Amygdala (tissue), 56 donors: ENCODE data around the gene ZNF576.
A peak's percentile ranks its signal among the peaks of the same experiment; 100 is the strongest.
"Not testable (repeated sequence)": the region's sequence is repeated elsewhere in the genome, so short reads cannot be mapped to it uniquely, and the experiment has no call there.

ENCODE experiments used
- DNase-seq, 56 donors: peaks; one replicate each; lab custom pipeline; 2025; lab: John Stamatoyannopoulos, UW

Gene ZNF576, protein sequence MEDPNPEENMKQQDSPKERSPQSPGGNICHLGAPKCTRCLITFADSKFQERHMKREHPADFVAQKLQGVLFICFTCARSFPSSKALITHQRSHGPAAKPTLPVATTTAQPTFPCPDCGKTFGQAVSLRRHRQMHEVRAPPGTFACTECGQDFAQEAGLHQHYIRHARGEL

DNA sequence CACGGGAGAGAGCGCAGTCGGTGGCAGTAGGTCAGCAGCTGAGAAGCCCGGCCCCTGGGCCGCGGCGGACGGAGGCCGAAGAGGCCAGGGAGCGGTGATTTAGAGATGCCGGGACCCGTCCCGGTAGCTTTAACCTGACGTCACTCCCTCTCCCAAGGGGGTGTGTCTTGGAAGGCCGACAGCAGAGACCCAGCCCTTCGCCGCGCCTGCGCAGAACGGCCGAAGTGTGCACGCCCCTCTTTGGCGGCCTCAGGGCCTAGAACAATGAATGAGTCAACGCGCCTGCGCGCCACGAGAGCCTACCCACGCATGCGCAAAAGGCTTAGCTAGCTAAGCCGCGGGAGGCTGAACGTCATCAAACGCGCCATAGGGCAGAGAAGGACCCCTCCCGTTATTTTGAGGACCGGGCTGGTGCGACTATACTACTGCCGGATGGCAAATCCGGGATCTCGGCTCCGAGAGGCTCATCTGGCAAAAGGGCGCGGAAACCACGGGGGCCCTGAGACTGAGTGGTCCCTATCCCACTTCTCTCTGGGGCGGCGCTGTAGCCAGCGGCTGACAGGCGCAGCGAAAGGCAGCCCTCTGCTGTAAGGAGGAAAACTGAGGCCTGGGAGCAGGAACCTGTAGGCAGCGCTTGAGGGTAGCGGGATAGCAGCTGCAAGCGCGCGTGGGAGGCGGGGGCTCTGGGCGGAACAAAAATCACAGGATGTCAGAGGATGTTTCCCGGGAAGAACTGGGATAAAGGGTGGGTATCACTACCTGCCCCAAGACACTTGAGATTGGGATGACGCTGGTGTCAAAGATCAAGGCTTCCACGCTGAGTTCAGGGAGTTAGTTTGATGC is at the start of gene ZNF576, which contains the start of gene IRGQ:
Gene ZNF576 (plus strand): TSS at position 597 of the 843 bp plus-strand sequence. CDS start 514 bp downstream, outside the sequence.
Gene IRGQ (minus strand): TSS at position 136 of the 843 bp plus-strand sequence. CDS start 796 bp downstream, outside the sequence.
- peak; percentile 95 to 100 (median 99) for DNase-seq

DNA sequence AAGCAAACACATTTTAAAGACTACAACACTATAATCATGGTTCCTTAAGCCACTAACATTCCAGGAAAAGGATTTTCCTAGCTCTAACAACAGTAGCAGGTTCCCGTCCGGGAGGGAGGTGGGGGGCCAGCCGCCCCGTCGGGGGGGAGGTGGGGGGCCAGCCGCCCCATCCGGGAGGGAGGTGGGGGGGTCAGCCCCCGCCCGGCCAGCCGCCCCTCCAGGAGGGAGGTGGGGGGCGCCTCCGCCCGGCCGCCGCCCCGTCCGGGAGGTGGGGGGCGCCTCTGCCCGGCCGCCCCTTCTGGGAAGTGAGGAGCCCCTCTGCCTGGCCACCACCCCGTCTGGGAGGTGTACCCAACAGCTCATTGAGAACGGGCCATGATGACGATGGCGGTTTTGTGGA is 48.5 kb upstream of the ZNF576 start:
- not testable (repeated sequence) for DNase-seq

DNA sequence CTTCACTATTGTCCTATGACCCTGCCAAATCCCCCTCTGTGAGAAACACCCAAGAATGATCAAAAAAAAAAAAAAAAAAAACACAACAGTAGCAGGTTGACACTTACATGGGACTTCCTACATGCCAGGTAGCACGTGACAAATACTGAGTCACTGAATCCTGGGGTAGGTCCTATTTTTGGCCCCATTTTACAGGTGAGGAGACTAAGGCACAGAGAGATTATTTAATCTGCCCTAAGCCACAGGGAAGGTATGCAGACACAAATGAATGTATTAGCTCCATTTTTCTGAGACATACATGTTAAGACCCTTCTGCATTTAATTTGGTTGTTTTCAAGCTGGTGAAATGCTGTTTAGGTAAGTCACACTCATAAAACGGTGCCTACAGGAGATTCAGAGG is 47.7 kb upstream of the ZNF576 start:
- no peak for DNase-seq

DNA sequence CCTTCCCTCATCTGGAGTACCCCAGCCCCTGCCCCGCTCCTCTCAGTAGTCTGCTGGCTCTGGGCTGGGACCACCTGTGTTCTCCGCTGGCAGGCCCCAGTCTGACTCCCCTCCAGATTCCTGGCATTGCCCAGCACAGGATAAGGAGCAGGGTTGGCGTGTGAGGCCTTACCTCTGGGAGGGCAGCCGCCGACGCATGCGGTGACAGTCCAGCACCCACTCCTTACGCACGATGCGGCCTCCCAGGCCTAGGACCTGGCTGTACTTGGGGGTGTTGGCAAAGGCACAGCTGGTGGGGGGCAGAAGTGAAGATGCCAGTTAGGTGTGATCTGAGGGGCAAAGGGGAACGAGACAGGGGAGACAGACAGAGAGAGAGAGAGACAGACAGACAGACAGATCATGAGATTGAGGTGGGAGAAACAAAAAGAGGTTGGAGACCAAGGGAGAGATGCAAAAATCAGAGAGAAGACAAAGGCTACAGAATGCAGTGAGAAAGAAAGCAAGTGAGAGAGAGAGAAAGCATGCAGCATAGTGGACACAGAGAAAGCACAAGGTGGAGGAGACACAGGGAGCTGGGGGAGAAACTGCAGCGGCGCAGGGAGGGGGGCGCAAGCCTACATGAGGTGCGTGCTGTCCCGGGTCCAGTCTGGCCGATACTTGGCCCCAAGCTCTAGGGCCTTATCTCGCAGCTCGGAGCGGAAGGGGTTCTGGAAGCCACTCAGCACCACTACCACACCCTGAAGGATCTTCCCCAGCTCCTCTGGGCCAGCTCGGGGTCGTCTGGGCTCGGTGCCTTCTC is 44.8 kb upstream of the ZNF576 start:
- DNase-seq, result no peak

DNA sequence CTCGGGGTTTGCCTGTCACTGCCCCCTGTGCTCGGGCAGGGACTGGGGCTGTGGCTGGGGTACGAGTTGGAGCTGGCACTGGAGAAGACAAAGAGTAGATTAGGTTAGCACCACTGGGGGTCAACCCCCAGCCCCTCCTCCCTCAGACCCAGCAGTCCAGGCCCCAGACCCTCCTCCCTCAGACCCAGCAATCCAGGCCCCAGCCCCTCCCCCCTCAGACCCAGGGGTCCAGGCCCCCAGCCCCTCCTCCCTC is 44.3 kb upstream of the ZNF576 start:
- DNase-seq, result no peak

DNA sequence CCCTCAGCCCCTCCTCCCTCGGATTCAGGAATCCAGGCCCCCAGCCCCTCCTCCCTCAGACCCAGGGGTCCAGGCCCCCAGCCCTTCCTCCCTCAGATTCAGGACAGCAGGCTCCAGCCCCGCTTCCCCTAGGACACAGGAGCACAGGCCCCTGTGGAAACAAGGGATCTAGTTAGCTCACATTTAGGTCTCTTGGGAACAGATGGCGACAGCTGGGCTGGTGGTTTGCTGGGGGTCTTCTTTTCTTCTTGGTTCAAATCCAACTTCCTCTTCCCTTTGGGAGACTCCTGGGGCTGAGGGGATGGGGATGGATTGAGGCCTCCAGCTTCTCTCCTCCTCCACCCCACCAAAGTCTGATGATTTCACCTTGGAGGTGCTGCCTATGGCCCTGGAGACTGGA is 43.8 kb upstream of the ZNF576 start:
- no peak for DNase-seq

DNA sequence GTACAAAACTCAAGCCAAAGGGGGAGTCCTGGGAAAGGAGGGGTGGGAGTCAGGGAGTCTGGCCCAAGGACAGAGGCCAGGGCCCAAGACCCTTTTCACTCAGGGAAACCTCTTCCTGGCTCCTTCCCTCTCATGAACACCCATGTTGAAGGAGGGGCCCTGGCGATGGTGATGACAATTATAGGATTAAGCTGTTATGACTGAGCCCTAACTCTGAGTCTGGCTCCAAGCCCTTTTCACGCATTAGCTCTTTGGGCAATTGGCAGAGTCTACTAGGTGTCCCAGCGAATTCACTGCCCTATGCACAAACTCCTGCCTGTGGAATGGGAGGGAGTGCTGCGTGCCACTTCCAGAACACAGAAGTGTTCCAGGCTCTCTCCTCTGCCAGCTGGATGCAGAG is 42.7 kb upstream of the ZNF576 start:
- DNase-seq, result no peak

DNA sequence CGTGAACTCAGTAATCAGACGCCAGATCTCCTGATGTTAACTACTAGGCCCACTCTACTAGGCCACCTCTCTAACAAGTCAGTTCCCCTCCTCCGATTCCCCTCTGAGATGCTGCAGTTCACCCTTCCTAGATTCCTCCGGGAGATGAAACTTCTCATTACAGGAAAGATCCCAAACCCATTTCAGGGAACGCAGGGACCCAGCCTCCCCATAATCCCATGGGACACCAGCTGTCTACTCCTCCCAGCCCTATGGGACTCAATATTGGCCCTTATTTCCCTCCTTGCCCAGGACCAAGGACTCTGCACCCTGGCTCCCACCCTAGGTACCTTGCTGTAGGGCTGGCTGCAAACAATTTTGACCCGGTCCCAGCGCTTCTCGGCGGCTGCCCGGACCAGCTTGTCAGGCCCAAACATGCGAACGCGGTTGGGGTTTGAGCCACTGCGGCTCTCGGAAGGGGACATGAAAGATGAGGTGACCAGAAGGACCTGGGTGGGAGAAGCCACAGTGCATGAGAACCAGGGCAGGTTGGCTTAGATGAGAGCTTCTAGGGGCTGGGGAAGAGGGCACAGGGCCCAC is 42.0 kb upstream of the ZNF576 start:
- DNase-seq, result no peak

DNA sequence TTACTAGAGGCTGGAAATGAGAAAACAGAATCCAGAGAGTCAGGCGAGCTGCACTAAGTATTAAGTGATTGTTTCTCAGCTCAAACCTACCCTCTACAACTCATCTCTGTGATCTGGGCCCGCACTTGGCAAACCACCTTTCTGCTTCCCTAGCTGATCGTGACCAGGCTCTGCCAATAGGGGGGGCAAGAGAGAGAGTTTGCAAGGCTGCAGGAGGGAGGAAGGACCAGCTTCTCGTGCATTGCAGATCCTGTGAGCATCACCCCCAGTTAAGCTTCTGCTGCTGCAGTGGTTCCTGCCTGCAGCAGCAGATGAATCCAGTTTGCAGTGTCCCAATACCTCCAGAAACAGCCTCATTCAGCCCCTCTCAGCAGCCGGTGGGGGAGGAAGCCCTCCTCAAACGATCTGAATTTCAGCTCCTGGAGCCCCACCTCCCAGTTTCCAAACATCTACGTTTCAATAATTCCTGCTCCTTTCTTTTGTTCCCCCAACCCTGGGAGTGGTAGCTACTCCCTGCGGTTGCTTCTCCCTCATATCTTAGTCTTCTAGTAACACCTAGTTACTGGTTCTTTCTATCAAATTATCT is 41.1 kb upstream of the ZNF576 start:
- peak in 53 of 56 donors; percentile 5 to 84 (median 50) for DNase-seq

DNA sequence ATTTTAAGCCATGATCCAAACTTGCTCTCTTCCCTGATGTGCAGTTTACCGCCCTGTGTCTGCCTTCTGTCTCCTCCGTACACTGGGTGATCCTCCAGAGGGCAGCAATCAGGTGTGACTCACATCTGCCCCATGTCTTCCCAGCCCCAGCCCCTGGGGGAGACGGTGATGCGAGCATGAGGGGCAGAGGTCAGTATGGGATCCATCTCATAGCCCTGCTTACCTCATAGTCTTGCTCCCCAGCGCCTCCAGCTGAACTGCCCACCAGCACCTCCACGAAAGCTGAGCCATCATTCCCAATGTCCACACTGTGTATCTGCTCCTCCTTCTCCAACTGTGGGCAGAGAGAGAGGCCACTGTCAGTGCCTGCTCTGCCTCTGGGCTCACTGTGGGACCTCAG is 35.7 kb upstream of the ZNF576 start:
- DNase-seq, result peak in 1 of 56 donors; percentile 7

DNA sequence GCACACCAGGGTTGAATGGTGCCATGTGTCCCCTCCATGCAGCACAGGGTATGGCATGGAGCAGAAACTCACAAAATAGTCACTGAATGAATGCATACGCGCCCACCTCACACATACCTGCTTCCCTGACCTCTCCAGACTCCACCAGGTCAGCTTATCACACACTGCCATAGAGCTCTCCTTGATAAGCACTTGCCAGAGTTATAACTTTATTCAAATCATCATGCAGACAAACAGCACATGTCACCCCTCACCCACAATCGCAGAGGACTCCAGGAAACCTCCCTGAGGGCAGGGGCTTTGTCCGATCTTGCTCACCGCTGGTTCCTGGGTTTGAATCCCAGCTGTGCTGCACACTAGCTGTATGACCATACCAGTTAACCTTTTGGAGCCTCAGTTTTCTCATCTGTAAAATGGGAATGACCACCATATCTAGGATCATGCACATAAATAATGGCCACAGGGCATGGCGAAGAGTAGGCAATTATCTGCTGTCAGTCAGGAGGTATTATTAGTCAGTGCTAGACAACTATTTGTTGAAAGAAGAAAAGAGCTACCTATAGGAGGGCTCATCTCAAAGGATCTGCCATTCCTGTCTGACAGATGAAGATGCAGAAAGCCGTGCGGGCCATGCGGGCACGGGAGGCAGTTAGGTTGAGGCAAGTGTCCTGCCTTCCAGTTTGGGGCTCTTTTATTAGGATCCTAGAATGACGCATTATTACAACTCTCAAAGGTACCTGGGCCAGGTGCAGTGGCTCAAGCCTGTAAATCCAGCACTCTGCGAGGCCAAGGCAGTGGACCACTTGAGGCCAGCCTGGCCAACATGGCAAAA is 35.0 kb upstream of the ZNF576 start:
- no peak for DNase-seq

DNA sequence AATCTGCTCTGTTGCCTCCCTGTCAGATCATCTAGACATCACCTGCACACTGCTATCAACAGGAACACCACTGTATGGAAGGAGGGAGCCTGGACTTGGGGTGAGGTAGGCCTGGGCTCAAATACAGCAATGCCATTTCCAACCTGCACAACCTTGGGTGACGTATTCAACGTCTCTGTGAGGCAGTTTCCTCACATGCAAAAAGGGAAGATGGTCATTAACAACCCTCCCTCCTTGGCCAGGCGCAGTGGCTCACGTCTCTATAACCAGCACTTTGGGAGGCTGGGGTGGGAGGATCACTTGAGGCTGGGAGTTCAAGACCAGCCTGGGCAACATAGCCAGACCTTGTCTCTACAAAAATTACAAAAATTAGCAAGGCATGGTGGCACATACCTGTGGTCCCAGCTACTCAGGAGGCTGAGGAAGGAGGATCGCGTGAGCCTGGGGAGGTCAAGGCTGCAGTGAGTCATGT is 34.1 kb upstream of the ZNF576 start:
- DNase-seq, result no peak

DNA sequence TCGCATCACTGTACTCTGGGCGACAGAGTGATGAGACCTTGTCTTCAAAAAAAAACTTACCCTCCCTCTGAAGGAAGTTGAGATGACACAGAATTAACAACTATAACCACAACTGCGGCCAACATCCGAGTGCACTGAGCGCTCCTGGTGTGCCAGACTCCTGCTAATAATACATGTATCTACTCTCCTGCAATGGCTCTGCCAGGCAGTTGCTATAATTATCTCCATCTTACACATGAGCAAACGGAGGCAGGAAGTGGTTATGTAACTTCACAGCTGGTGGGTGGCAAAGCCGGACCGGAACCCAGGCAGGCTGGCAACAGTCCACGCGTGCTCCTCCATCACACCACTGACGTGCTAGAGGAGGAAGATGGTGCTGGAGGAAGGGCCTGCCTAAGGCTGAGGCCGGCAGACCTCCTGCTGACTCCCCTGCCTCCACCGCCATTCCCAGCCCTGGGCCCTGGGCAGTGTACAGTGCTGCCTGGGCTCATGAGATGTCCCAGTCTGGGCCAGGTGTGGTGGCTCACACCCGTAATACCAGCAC is 33.6 kb upstream of the ZNF576 start:
- peak in 53 of 56 donors; percentile 10 to 88 (median 63) for DNase-seq

DNA sequence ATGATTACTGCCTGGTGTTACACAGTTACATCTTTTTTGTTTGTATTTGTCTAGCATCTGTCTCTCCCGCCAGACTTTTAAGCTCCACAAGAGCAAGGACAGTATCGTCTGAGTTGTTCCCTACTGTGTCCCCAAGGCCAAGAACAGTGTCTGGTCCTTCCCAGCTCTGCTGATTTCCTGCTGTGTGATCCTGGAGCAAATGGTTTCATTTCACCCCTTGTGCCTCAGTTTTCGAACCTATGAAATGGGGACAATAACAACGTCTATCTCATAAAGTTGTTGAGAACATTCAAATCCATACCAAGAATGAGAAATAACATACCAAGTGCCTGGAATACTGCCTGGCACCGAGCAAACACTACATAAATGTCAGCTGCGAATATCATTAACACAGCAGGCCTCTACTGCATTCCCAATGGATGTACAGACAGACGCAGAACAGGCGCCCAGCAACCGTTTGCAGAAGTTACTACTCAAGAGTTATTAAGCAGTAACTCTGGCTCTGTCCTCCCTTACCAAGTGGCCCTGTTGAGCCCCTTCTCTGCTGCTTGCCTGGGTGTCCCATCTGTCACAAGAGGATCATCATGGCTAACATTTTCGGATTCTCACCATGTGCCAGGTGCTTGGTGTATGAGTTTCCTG is 32.5 kb upstream of the ZNF576 start:
- DNase-seq, result no peak

DNA sequence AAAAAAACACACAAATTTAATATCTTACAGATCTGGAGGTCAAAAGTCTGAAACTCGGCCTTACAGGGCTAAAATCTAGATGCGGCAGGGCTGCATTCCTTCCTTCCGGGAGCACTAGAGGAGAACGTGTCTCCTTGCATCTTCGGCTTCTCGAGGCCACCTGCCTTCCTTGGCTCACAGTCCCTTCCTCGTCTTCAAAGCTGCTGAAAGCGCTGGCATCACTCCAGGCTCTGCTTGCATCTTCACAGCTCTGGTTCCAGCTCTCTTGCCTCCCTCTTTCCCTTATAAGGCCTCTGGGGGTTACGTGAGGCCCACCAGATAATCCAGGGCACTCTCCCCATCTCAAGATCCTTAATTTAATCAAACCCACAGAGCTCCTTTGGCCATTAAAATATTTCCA is 31.6 kb upstream of the ZNF576 start:
- DNase-seq, result peak in 10 of 56 donors; percentile 2 to 35 (median 12)

DNA sequence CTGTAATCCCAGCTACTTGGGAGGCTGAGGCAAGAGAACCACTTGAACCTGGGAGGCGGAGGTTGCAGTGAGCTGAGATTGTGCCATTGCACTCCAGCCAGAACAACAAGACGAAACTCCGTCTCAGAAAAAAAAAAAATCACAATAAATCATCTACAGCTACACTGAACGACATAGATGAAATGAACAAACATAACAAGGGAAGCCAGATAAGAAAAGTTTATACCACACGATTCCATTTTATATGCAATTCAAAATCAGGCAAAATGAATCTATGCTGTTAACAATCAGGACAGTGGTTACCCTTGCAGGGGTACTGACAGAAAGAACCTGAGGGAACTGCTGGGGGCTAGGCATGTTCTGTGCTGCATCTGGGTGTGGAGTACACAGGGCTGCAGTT is 26.7 kb upstream of the ZNF576 start:
- DNase-seq, result no peak

DNA sequence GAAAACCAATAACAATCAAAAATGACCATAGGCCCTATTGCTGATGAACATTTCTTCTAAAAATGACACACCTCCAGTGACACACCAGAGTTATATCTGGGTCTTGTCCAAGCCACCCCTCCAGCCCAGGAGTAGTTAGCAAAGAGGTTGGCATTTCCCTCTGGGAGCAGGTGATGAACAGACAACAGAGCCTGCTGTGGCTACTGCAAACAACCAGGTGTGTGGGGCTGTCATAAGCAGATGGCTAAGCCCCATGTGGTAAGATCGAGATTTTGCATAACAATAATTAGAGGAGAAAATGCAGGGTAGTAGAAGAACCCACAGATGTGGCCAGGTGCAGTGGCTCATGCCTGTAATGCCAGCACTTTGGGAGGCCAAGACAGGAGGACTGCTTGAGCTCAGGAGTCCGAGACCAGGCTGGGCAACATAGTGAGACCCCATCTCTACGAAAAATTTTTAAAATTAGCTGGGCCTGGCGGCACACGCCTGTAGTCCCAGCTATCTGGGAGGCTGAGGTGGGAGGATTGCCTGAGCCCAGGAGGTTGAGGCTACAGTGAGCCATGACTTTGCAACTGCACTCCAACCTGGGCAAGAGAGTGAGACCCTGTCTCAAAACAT is 26.1 kb upstream of the ZNF576 start:
- DNase-seq, result no peak

DNA sequence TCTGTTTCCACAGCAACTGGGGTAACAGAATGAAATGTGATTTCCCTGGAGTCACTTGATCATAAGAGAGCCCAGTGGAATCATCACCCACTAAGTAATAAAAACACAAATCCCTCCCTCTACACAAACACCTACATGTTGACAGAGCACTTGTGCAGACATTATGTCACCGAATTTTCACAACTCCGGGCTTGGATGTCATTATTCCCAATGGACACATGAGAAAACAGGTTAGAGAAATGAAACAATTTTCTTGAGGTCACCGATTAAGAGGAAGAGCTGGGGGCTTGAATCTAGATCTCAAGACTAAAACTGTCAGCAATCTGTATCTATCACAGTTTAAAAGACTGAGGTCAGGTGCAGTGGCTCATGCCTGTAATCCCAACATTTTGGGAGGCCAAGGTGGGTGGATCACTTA is 24.2 kb upstream of the ZNF576 start:
- DNase-seq, result no peak
